HG03442 (cell line): Measurements from ENCODE around the gene IL36RN.

Source experiments
- ATAC-seq: cut with Tn5 transposase; IDR thresholded peaks from one replicate; pipeline ENCODE4 v1.9.1; 2021; ENCODE audit warnings: mild to moderate bottlenecking, moderate library complexity; ENCODE audit not compliant: unreplicated experiment

IL36RN gene

GRCh38 chr2:113046465-113046864 lies 12.5 kb upstream of the IL36RN start:
- ATAC-seq, result no peak

- no peak for ATAC-seq
Measured at GRCh38 chr2:113050921-113051895, 7.8 kb upstream of the IL36RN start.

GRCh38 chr2:113052396-113052917 lies 6.5 kb upstream of the IL36RN start, which contains the start of gene IL36B:
IL36B (minus strand) TSS chr2:113052867.
- no peak for ATAC-seq

GRCh38 chr2:113053666-113054065 lies 5.3 kb upstream of the IL36RN start:
- ATAC-seq, result no peak

- ATAC-seq, result no peak
Measured at GRCh38 chr2:113054066-113054465, 4.9 kb upstream of the IL36RN start.

- no peak for ATAC-seq
Measured at GRCh38 chr2:113056521-113056920, 2.5 kb upstream of the IL36RN start.

GRCh38 chr2:113057117-113057516 lies 1.9 kb upstream of the IL36RN start:
- ATAC-seq, result no peak

GRCh38 chr2:113058411-113058994 lies 495 bp upstream of the IL36RN start:
- no peak for ATAC-seq

- ATAC-seq, result no peak
Measured at GRCh38 chr2:113060396-113060795, 1.4 kb downstream of the IL36RN start.

- ATAC-seq, result no peak
Measured at GRCh38 chr2:113060796-113061195, 1.8 kb downstream of the IL36RN start.

GRCh38 chr2:113061241-113061640 lies 2.2 kb downstream of the IL36RN start:
- ATAC-seq, result no peak

GRCh38 chr2:113061896-113062770 lies 3.1 kb downstream of the IL36RN start:
- ATAC-seq, result no peak

- no peak for ATAC-seq
Measured at GRCh38 chr2:113064281-113064680, 5.3 kb downstream of the IL36RN start.

- ATAC-seq, result no peak
Measured at GRCh38 chr2:113064898-113065297, 5.9 kb downstream of the IL36RN start.

GRCh38 chr2:113067681-113068080 lies 8.7 kb downstream of the IL36RN start, which contains the start of gene IL1F10:
IL1F10 (plus strand) TSS chr2:113067970; CDS start chr2:113072739, 4,769 bp downstream.
- no peak for ATAC-seq

GRCh38 chr2:113068249-113068648 lies 9.3 kb downstream of the IL36RN start:
- no peak for ATAC-seq

- no peak for ATAC-seq
Measured at GRCh38 chr2:113068706-113069485, 9.9 kb downstream of the IL36RN start.

- ATAC-seq, result no peak
Measured at GRCh38 chr2:113069676-113070605, 10.9 kb downstream of the IL36RN start.

GRCh38 chr2:113070606-113070975 lies 11.6 kb downstream of the IL36RN start:
- no peak for ATAC-seq
